ENCODE data around the gene ZDHHC12.

DNA sequence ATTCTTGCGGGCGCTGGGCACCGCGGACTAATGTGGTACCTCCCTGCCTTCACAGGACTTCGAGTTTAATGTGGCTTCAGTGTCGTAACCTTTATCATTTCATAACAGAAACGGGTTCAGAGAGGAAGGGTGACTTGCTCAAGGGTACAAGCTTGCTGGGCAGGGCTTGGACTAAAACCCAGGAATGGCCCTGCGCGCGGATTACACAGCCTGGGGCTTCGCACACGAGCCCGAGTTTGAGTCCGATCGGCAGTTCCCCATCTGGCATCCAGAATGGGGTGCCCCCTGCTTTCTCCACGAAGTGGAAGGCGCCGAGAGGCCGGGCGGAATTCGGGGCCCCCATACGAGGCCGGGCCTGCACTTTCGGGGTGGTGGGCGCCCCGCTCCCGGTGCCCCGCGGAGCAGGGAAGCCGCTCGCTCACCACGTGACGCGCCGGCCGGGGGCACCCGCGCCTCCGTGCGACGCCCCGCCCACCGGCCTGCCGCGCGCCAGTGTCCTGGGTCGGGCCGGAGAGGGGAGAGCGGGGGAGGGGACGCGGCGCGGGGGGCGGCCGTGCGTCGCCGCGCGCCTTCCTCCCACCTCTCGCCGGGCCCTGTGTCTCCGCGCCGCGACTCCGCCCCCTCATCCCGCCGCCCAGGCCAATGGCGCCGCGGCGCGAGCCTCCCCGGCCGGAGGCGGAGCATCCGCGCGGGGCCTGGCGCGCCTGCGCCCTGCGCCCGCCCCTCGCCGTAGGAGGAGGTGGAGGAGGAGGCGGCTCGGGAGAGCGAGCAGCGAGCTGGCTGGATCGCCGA lies 35.2 kb downstream of the ZDHHC12 start, which contains the start of gene SET:
- TF ChIP-seq ASH2L (IDR thresholded peaks at IDR 0.05; ENCODE audit: low read length) (peak; percentile 73), EZH2 (IDR thresholded peaks at IDR 0.05; ENCODE audit: low read depth, low read length, severe bottlenecking) (no peak), SUZ12 (IDR thresholded peaks at IDR 0.05; ENCODE audit: low read length) (no peak), CBX5 (IDR thresholded peaks at IDR 0.05; ENCODE audit: low read depth, low read length) (no peak), KDM5A (IDR thresholded peaks at IDR 0.05; ENCODE audit: low read length) (no peak), CREB1 (IDR thresholded peaks at IDR 0.05) (peak; percentile 33; the same call in 1 of the 2 replicates), POLR2A (IDR thresholded peaks at IDR 0.05; ENCODE audit: control extremely low read depth in 1 of 2, low read depth in 2 of 2, low read length in 2 of 2) (peak; percentile 84 to 91), BRCA1 (IDR thresholded peaks at IDR 0.05; ENCODE audit: low read depth, low read length) (no peak), SP1 (IDR thresholded peaks at IDR 0.05; ENCODE audit: low read depth, low read length) (no peak), RAD21 (IDR thresholded peaks at IDR 0.05 in 1 of 2, conservative IDR thresholded peaks at IDR 0.05 in 1 of 2; ENCODE audit: low read depth in 2 of 2, low read length in 2 of 2) (no peak)
- TF ChIP-seq, protein P1, sequence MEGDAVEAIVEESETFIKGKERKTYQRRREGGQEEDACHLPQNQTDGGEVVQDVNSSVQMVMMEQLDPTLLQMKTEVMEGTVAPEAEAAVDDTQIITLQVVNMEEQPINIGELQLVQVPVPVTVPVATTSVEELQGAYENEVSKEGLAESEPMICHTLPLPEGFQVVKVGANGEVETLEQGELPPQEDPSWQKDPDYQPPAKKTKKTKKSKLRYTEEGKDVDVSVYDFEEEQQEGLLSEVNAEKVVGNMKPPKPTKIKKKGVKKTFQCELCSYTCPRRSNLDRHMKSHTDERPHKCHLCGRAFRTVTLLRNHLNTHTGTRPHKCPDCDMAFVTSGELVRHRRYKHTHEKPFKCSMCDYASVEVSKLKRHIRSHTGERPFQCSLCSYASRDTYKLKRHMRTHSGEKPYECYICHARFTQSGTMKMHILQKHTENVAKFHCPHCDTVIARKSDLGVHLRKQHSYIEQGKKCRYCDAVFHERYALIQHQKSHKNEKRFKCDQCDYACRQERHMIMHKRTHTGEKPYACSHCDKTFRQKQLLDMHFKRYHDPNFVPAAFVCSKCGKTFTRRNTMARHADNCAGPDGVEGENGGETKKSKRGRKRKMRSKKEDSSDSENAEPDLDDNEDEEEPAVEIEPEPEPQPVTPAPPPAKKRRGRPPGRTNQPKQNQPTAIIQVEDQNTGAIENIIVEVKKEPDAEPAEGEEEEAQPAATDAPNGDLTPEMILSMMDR (IDR thresholded peaks at IDR 0.05; ENCODE audit: control extremely low read depth in 1 of 3, insufficient read depth in 1 of 3, low read depth in 1 of 3, low read length in 3 of 3) = no peak; a peak in 1 of 4 replicates

All from H1 (cell line).